Measurements from ENCODE around the gene ZBTB7C.

GRCh38 chr18:48126240-48126639 is 282.9 kb downstream of the ZBTB7C start:
- no peak for TF ChIP-seq EZH2phosphoT487 (IDR thresholded peaks at IDR 0.05; ENCODE audit: borderline replicate concordance)
- TF ChIP-seq, protein P1, sequence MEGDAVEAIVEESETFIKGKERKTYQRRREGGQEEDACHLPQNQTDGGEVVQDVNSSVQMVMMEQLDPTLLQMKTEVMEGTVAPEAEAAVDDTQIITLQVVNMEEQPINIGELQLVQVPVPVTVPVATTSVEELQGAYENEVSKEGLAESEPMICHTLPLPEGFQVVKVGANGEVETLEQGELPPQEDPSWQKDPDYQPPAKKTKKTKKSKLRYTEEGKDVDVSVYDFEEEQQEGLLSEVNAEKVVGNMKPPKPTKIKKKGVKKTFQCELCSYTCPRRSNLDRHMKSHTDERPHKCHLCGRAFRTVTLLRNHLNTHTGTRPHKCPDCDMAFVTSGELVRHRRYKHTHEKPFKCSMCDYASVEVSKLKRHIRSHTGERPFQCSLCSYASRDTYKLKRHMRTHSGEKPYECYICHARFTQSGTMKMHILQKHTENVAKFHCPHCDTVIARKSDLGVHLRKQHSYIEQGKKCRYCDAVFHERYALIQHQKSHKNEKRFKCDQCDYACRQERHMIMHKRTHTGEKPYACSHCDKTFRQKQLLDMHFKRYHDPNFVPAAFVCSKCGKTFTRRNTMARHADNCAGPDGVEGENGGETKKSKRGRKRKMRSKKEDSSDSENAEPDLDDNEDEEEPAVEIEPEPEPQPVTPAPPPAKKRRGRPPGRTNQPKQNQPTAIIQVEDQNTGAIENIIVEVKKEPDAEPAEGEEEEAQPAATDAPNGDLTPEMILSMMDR (conservative IDR thresholded peaks at IDR 0.05; ENCODE audit: low read length), result no peak

All from Loucy (cell line).